ENCODE measurements around the gene SERP2. TPM values are rescaled to one million over a fixed set of nuclear protein-coding genes. Genes with fewer than 3 reads are reported as not detected.
A peak's percentile ranks its signal among the peaks of the same experiment; 100 is the strongest.

Gene SERP2
- polyA plus RNA-seq, 1 donor from 2014 or later: 15.4 TPM

DNA sequence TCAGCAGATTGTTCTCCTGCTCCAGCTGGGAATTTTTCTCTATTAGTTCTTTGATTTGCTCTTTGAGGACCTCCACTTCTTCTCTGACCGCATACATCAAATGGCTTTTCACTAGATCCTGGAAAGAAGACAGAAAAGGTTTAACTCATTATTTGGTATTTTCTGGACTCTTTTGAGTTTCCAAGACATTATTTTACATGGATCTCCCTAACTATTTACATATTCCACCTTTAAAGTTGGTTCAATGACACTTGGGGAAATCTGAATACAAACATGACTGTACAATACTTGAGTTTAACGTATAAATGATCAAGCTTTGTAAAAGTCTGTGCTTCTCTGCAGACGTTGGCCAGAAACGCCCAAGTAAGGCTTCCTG is 61.1 kb downstream of the SERP2 start:
- Histone ChIP-seq H3K9me3 (ENCODE audit: low read length) (no peaks in the 10 kb centered on the region), H4K20me1 (ENCODE audit: insufficient read depth) (peaks cover 18% of the 10 kb centered on the region), H3K9ac (ENCODE audit: low read length) (peak overlapping the region; percentile 85), H3K79me2 (replicated peaks; ENCODE audit: insufficient read depth, low read length) (peaks cover 47% of the 10 kb centered on the region), H3K27me3 (ENCODE audit: insufficient read depth, low read depth, low read length) (no peaks in the 10 kb centered on the region), H3K36me3 (ENCODE audit: insufficient read depth, low read length) (peaks cover 5% of the 10 kb centered on the region), H3K4me3 (ENCODE audit: low read length) (peak overlapping the region; percentile 74), H2AFZ (ENCODE audit: low read depth, low read length) (no peak overlapping the region), H3K27ac (ENCODE audit: low read length) (peak overlapping the region; percentile 99), H3F3A (ENCODE audit: insufficient read depth, low read length, poor library complexity, severe bottlenecking) (peaks cover 7% of the 10 kb centered on the region), H3K4me2 (ENCODE audit: low read length) (peak overlapping the region; percentile 98), H3K9me2 (ENCODE audit: insufficient read depth, low read length) (no peaks in the 10 kb centered on the region)
- no peak for TF ChIP-seq EP300 (conservative IDR thresholded peaks at IDR 0.05; ENCODE audit: poor library complexity, severe bottlenecking)
- TF ChIP-seq EZH2 (IDR thresholded peaks at IDR 0.05; ENCODE audit: borderline replicate concordance, insufficient read depth, low read length, poor library complexity, severe bottlenecking): no peak

DNA sequence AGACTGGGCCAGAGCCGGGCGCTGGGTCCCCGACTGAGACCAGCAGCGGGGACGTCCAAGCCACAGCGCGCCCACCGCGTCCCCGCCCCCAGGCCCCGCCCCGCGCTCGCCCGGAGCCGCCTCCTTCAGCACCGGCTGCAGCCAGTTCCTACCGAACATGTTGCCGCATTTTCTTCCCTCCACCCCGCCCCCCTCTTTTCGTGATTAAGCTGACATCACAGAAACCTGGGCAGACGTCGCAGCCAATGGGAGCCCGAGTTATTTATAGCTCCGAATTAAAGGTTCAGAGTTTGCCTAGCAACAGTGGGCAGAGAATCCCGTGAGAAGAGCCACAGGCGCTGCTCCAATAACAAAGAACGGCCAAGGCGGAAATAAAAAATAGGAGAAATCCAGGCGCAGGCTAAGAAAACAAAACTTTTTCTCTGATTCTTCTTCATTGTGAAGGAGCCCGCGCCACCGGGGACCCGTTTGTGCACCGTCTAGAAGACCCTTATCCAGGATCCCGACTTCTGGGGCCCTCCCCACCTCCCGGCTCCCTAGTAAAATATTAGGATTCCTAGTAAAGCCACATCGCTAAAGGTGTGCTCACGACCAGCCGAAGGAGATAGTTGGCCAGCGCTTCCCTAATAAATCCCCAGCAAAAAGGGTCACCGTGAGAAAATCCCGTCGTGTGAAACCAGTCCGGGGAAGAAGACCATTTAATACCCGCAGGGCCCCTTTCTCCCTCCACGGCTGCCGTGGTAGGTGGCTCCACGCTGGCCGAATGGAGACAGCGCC is 61.7 kb downstream of the SERP2 start:
- no peaks in the 10 kb centered on the region for H3K9me3 ChIP-seq (ENCODE audit: low read length)
- H3K27me3 ChIP-seq (ENCODE audit: insufficient read depth, low read depth, low read length): no peaks in the 10 kb centered on the region
- H4K20me1 ChIP-seq (ENCODE audit: insufficient read depth): peaks cover 18% of the 10 kb centered on the region
- H3K27ac ChIP-seq (ENCODE audit: low read length): peak overlapping the region; percentile 99
- no peaks in the 10 kb centered on the region for H3K9me2 ChIP-seq (ENCODE audit: insufficient read depth, low read length)
- peaks cover 47% of the 10 kb centered on the region for H3K79me2 ChIP-seq (replicated peaks; ENCODE audit: insufficient read depth, low read length)
- H2AFZ ChIP-seq (ENCODE audit: low read depth, low read length): no peak overlapping the region
- TF ChIP-seq TAF1 (IDR thresholded peaks at IDR 0.05; ENCODE audit: low read depth) (peak; percentile 90), EZH2 (IDR thresholded peaks at IDR 0.05; ENCODE audit: borderline replicate concordance, insufficient read depth, low read length, poor library complexity, severe bottlenecking) (no peak), POLR2AphosphoS5 (IDR thresholded peaks at IDR 0.05) (peak; percentile 76), EP300 (conservative IDR thresholded peaks at IDR 0.05; ENCODE audit: poor library complexity, severe bottlenecking) (peak; percentile 94), RAD21 (conservative IDR thresholded peaks at IDR 0.05) (peak; percentile 34), SMC3 (conservative IDR thresholded peaks at IDR 0.05; ENCODE audit: poor library complexity) (peak; percentile 23), MXI1 (conservative IDR thresholded peaks at IDR 0.05; ENCODE audit: poor library complexity, severe bottlenecking) (peak; percentile 64)
- TF ChIP-seq, protein P1, sequence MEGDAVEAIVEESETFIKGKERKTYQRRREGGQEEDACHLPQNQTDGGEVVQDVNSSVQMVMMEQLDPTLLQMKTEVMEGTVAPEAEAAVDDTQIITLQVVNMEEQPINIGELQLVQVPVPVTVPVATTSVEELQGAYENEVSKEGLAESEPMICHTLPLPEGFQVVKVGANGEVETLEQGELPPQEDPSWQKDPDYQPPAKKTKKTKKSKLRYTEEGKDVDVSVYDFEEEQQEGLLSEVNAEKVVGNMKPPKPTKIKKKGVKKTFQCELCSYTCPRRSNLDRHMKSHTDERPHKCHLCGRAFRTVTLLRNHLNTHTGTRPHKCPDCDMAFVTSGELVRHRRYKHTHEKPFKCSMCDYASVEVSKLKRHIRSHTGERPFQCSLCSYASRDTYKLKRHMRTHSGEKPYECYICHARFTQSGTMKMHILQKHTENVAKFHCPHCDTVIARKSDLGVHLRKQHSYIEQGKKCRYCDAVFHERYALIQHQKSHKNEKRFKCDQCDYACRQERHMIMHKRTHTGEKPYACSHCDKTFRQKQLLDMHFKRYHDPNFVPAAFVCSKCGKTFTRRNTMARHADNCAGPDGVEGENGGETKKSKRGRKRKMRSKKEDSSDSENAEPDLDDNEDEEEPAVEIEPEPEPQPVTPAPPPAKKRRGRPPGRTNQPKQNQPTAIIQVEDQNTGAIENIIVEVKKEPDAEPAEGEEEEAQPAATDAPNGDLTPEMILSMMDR (IDR thresholded peaks at IDR 0.05; ENCODE audit: poor library complexity, severe bottlenecking): no peak
- TF ChIP-seq, protein P2, sequence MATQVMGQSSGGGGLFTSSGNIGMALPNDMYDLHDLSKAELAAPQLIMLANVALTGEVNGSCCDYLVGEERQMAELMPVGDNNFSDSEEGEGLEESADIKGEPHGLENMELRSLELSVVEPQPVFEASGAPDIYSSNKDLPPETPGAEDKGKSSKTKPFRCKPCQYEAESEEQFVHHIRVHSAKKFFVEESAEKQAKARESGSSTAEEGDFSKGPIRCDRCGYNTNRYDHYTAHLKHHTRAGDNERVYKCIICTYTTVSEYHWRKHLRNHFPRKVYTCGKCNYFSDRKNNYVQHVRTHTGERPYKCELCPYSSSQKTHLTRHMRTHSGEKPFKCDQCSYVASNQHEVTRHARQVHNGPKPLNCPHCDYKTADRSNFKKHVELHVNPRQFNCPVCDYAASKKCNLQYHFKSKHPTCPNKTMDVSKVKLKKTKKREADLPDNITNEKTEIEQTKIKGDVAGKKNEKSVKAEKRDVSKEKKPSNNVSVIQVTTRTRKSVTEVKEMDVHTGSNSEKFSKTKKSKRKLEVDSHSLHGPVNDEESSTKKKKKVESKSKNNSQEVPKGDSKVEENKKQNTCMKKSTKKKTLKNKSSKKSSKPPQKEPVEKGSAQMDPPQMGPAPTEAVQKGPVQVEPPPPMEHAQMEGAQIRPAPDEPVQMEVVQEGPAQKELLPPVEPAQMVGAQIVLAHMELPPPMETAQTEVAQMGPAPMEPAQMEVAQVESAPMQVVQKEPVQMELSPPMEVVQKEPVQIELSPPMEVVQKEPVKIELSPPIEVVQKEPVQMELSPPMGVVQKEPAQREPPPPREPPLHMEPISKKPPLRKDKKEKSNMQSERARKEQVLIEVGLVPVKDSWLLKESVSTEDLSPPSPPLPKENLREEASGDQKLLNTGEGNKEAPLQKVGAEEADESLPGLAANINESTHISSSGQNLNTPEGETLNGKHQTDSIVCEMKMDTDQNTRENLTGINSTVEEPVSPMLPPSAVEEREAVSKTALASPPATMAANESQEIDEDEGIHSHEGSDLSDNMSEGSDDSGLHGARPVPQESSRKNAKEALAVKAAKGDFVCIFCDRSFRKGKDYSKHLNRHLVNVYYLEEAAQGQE (IDR thresholded peaks at IDR 0.05; ENCODE audit: borderline replicate concordance): peak; percentile 91
- H3K9ac ChIP-seq (ENCODE audit: low read length): peak overlapping the region; percentile 98
- H3K36me3 ChIP-seq (ENCODE audit: insufficient read depth, low read length): peaks cover 5% of the 10 kb centered on the region
- peak overlapping the region; percentile 74 for H3K4me3 ChIP-seq (ENCODE audit: low read length)
- peaks cover 7% of the 10 kb centered on the region for H3F3A ChIP-seq (ENCODE audit: insufficient read depth, low read length, poor library complexity, severe bottlenecking)
- H3K4me2 ChIP-seq (ENCODE audit: low read length): peak overlapping the region; percentile 98

Data from neural cell (in vitro differentiated cells).